Loucy (cell line): ENCODE results near the gene ABHD2.

Source experiments
- H2AFZ ChIP-seq: fragments of 200-600 bp; sonication (generic); 2 replicates; pipeline ENCODE4 v1.6.0; 2016; ENCODE audit warnings: antibody characterized with exemption, mild to moderate bottlenecking, low read length, moderate library complexity
- H3F3A ChIP-seq: fragments of 200-600 bp; 2 replicates; pipeline ENCODE4 v1.6.0; 2016; ENCODE audit warnings: antibody characterized with exemption, low read depth, mild to moderate bottlenecking
- H3K27me3 ChIP-seq: fragments of 200-600 bp; sonication (generic); 2 replicates; pipeline ENCODE4 v1.6.1; 2014; ENCODE audit warnings: low read length, mild to moderate bottlenecking; ENCODE audit not compliant: insufficient read depth, poor library complexity, severe bottlenecking
- H3K36me3 ChIP-seq: fragments of 200-600 bp; sonication (generic); 2 replicates; pipeline ENCODE4 v1.6.1; 2016; ENCODE audit warnings: low read length; ENCODE audit not compliant: insufficient read depth
- H3K4me1 ChIP-seq: fragments of 200-600 bp; sonication (generic); 2 replicates; pipeline ENCODE4 v1.5.1; 2014; ENCODE audit warnings: low read length, mild to moderate bottlenecking; ENCODE audit not compliant: insufficient read depth, poor library complexity, severe bottlenecking
- H3K4me2 ChIP-seq: fragments of 200-600 bp; sonication (generic); 2 replicates; pipeline ENCODE4 v1.6.0; 2014; ENCODE audit warnings: antibody characterized with exemption, low read length, low read depth, mild to moderate bottlenecking; ENCODE audit not compliant: poor library complexity, severe bottlenecking
- H3K4me3 ChIP-seq: fragments of 200-600 bp; sonication (generic); 2 replicates; pipeline ENCODE4 v1.5.1; 2014; ENCODE audit warnings: low read length, mild to moderate bottlenecking, mixed read lengths; ENCODE audit not compliant: poor library complexity, severe bottlenecking
- H3K79me2 ChIP-seq: fragments of 200-600 bp; sonication (generic); 2 replicates; pipeline ENCODE4 v1.6.1; 2014; ENCODE audit warnings: low read length; ENCODE audit not compliant: insufficient read depth
- H3K9ac ChIP-seq: fragments of 200-600 bp; sonication (generic); 2 replicates; pipeline ENCODE4 v1.6.0; 2014; ENCODE audit warnings: mild to moderate bottlenecking, low read depth, low read length, moderate library complexity; ENCODE audit not compliant: poor library complexity, severe bottlenecking
- H3K9me2 ChIP-seq: fragments of 200-600 bp; sonication (generic); replicated peaks from 2 replicates; pipeline ENCODE4 v1.6.1; 2016; ENCODE audit warnings: low read depth, low read length, mixed read lengths
- H3K9me3 ChIP-seq: fragments of 200-600 bp; sonication (generic); 2 replicates; pipeline ENCODE4 v1.6.1; 2014; ENCODE audit warnings: mild to moderate bottlenecking, antibody characterized with exemption, low read length, low read depth; ENCODE audit not compliant: insufficient read depth
- H4K20me1 ChIP-seq: fragments of 200-600 bp; sonication (generic); 2 replicates; pipeline ENCODE4 v1.6.0; 2014; ENCODE audit warnings: antibody characterized with exemption, low read length, mild to moderate bottlenecking; ENCODE audit not compliant: insufficient read depth, poor library complexity, severe bottlenecking
- CTCF ChIP-seq: fragments of 200-600 bp; sonication (generic); conservative IDR thresholded peaks from 2 replicates; pipeline ENCODE4 v1.5.1; 2014; ENCODE audit warnings: mild to moderate bottlenecking, antibody characterized with exemption, low read length
- EZH2phosphoT487 ChIP-seq: fragments of 200-600 bp; IDR thresholded peaks from 2 replicates; pipeline ENCODE4 v1.6.1; 2018; ENCODE audit warnings: antibody characterized with exemption, mild to moderate bottlenecking, moderate library complexity, borderline replicate concordance

ABHD2 gene

GRCh38 chr15:89217031-89217430, 128.8 kb downstream of the ABHD2 start:
- Histone ChIP-seq H3K36me3 (no peaks in the 10 kb centered on the region), H3K79me2 (no peaks in the 10 kb centered on the region), H2AFZ (no peak overlapping the region), H3K9me2 (no peaks in the 10 kb centered on the region), H3K4me1 (no peaks in the 10 kb centered on the region), H3K9me3 (no peaks in the 10 kb centered on the region), H3K9ac (no peak overlapping the region), H3F3A (no peaks in the 10 kb centered on the region), H3K4me3 (no peak overlapping the region), H3K27me3 (no peaks in the 10 kb centered on the region), H4K20me1 (no peaks in the 10 kb centered on the region), H3K4me2 (no peak overlapping the region)
- TF ChIP-seq CTCF: no peak
- no peak for TF ChIP-seq EZH2phosphoT487

- TF ChIP-seq CTCF (no peak), EZH2phosphoT487 (no peak)
- no peaks in the 10 kb centered on the region for H3K4me1 ChIP-seq
- H2AFZ ChIP-seq: no peak overlapping the region
- H3K36me3 ChIP-seq: no peaks in the 10 kb centered on the region
- no peaks in the 10 kb centered on the region for H3K9me3 ChIP-seq
- no peaks in the 10 kb centered on the region for H3F3A ChIP-seq
- H3K9me2 ChIP-seq: no peaks in the 10 kb centered on the region
- no peak overlapping the region for H3K4me3 ChIP-seq
- H4K20me1 ChIP-seq: no peaks in the 10 kb centered on the region
- H3K27me3 ChIP-seq: no peaks in the 10 kb centered on the region
- no peak overlapping the region for H3K9ac ChIP-seq
- H3K79me2 ChIP-seq: no peaks in the 10 kb centered on the region
- H3K4me2 ChIP-seq: no peak overlapping the region
These were observed 129.6 kb downstream of the ABHD2 start for GRCh38 chr15:89217686-89218376.

- H3K36me3 ChIP-seq: no peaks in the 10 kb centered on the region
- TF ChIP-seq CTCF (no peak), EZH2phosphoT487 (no peak)
- H2AFZ ChIP-seq: no peak overlapping the region
- no peaks in the 10 kb centered on the region for H3F3A ChIP-seq
- no peaks in the 10 kb centered on the region for H3K4me1 ChIP-seq
- no peak overlapping the region for H3K4me3 ChIP-seq
- no peak overlapping the region for H3K9ac ChIP-seq
- no peaks in the 10 kb centered on the region for H4K20me1 ChIP-seq
- H3K9me2 ChIP-seq: no peaks in the 10 kb centered on the region
- no peak overlapping the region for H3K4me2 ChIP-seq
- no peaks in the 10 kb centered on the region for H3K9me3 ChIP-seq
- no peaks in the 10 kb centered on the region for H3K27me3 ChIP-seq
- H3K79me2 ChIP-seq: no peaks in the 10 kb centered on the region
These were observed 130.3 kb downstream of the ABHD2 start for GRCh38 chr15:89218531-89218930.
